HG02970 (cell line): ENCODE measurements around the gene PLA2G2D.

Experiments
- ATAC-seq: cut with Tn5 transposase; IDR thresholded peaks from one replicate; pipeline ENCODE4 v1.9.1; 2021; ENCODE audit warnings: mild to moderate bottlenecking, moderate library complexity, moderate number of reproducible peaks; ENCODE audit not compliant: unreplicated experiment, low FRiP score

The PLA2G2D gene, protein sequence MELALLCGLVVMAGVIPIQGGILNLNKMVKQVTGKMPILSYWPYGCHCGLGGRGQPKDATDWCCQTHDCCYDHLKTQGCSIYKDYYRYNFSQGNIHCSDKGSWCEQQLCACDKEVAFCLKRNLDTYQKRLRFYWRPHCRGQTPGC

GRCh38 chr1:20119347-20119746 is at the start of gene PLA2G2D:
Gene PLA2G2D, minus strand, starts transcription at chr1:20119536. Its CDS starts 38 bp downstream, at chr1:20119498.
- no peak for ATAC-seq

- ATAC-seq, result no peak
These were observed 49.5 kb upstream of the PLA2G2D start for GRCh38 chr1:20168564-20169491.

DNA sequence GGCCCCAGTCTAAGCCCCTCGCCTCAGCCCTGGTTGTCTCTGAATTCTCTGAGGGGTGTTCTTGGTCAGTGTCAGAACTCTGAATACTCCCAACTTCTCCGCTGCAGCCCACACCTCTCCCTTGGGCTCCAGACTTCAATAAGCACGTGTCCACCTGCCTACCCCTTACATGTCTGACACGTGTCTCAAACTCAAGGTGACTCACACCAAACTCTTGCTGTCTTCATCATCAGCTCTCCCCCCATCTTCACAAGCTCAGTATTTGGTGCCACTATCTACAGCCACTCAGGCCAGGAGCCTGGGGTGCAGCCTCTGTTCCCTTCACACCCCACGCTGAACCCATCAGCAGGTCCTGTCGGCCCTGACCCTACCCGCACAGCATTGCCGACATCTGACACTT is 47.8 kb upstream of the PLA2G2D start:
- ATAC-seq, result no peak

DNA sequence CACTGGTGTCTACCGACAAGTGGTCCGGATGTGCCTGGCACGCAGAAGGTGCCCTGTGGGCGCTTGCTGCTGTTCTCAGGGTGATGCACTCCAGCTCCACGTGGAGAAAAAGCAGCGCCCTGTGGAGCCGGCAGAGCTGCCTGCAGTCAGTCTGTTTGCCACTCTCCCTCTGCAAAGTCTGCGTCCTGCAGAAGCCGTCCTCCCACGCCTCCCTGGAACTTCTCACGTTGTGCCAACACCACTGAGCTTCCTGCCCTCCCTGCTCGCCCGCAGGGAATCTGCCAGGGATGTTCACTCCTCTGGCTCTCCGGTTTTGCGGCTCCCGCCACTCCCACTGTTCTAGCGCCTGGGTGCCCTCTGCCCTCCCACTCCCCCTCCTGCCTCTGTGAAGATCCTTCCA is 46.7 kb upstream of the PLA2G2D start:
- ATAC-seq, result no peak

GRCh38 chr1:20165522-20165951 is 46.2 kb upstream of the PLA2G2D start:
- no peak for ATAC-seq

GRCh38 chr1:20164694-20165202 is 45.4 kb upstream of the PLA2G2D start:
- ATAC-seq, result no peak

DNA sequence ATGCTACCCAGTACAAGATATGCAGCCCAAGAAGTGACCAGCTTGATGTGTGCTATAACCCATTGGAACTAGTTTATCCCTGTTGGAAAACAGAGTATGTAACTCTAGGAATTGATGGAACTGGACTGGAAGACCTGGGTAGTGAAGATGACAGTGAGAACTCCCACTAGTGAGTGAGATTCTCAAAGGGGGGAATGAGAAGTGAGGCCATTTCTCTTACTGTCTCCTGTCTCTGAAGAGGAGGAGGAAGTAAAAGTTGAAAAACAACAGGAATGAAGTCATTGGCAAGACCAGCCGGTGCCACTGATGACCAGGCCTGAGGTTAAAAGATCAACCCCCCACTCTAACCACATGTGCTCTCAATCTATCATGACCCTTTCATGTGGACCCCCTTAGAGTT is 40.7 kb upstream of the PLA2G2D start:
- ATAC-seq, result no peak

DNA sequence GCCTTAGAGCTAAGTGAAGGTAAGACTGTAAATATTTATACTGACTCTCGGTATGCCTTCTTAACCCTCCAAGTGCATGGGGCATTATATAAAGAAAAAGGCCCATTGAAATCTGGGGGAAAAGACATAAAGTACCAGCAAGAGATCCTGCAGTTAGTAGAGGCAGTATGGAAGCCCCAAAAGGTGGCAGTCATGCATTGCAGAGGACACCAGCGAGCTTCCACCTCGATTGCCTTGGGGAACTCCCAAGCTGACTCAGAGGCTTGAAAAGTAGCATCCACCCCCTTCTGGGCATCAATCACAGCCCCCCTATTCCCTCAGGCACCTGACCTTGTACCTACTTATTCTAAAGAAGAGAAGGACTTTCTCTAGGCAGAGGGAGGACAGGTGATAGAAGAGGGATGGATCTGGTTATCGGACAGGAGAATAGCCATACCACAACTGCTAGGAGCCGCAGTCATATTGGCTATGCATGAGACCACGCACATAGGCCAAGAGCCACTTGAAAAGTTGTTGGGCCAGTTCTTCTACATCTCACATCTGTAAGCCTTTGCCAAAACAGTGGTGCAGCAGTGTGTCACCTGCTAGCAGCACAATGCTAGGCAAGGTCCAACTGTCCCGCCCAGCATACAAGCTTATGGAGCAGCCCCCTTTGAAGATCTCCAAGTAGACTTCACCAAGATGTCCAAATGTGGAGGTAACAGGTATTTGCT is 39.2 kb upstream of the PLA2G2D start:
- no peak for ATAC-seq

DNA sequence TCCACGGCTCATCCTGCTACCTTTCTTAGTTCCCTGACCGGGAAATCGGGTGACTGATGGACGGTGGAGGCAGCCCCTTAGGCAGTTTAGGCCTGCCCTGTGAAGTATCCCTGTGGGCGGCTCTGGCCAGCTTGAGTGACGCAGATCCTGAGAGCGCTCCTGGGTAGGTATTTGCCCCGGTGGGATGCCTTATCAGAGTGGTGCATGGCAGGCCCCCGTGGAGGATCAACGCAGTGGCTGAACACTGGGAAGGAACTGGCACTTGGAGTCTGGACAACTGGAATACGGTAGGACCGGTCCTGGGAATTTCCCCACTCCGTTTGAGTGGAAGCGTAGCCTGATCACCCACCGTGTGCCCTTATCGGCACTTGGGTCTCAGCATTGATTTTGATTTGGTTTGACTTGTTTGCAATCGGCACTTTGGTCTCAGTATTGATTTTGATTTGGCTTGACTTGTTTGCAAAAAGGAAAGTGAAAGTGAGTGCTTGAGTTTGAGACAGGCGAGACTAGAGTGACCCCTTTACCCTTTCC is 35.0 kb upstream of the PLA2G2D start:
- ATAC-seq, result no peak

- no peak for ATAC-seq
These were observed 33.7 kb upstream of the PLA2G2D start for GRCh38 chr1:20153000-20153418.

DNA sequence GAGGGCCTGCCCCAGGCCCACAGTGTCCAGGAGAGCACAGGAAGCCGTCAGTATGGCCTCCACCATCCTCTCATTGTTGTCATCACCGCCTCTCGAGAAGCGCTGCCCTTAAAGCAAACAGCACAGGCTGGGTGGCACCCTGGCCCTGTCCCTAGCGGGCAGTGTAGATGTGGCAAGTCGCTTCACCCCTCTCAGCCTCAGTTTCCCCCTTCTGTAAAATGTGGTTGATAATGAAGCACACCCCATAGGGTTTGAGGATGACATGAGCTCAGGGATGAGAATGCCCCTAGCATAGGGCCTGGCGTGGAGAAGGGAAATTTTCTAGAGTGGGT is 33.2 kb upstream of the PLA2G2D start:
- ATAC-seq, result no peak

GRCh38 chr1:20151906-20152598 is 32.7 kb upstream of the PLA2G2D start:
- ATAC-seq, result peak; percentile 51

GRCh38 chr1:20150969-20151368 is 31.6 kb upstream of the PLA2G2D start:
- no peak for ATAC-seq

DNA sequence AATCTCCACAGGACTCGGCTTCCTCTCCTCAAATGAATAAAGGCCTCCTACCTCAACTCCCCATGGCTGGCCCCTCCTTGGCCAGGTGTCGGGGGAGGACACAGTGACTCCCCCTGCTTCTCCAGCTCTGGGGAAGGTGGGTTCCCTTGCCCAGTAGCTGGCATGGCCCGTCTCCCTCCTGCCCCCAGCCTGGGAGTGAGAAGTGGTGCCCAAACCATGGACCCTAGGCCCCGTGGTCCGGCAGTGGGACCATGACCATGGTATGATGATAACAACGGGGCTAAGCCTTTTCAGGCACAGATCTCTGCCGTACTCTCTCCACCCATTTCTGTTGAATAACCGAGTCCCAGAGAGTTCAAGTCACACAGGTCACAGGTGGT is 31.0 kb upstream of the PLA2G2D start:
- ATAC-seq, result no peak

- no peak for ATAC-seq
These were observed 30.4 kb upstream of the PLA2G2D start for GRCh38 chr1:20149601-20150325.

GRCh38 chr1:20148571-20149500 is 29.5 kb upstream of the PLA2G2D start:
- no peak for ATAC-seq

GRCh38 chr1:20147846-20148570 is 28.7 kb upstream of the PLA2G2D start:
- no peak for ATAC-seq
